Endothelial cell of hepatic sinusoid (primary cell): ENCODE results near the gene GALNT13.

Source experiments
- in situ Hi-C: cut with HindIII; loops from 2 replicates; pipeline ENCODE4 v1.10.0; 2017; ENCODE audit warnings: low sequenced_read_pairs

GALNT13 gene

GRCh38 chr2:154097833-154098398, 226.2 kb downstream of the GALNT13 start:
- in situ Hi-C loops, result no loop called here

- in situ Hi-C loops, result no loop called here
Observed at GRCh38 chr2:154120706-154121105, 249.0 kb downstream of the GALNT13 start.

DNA sequence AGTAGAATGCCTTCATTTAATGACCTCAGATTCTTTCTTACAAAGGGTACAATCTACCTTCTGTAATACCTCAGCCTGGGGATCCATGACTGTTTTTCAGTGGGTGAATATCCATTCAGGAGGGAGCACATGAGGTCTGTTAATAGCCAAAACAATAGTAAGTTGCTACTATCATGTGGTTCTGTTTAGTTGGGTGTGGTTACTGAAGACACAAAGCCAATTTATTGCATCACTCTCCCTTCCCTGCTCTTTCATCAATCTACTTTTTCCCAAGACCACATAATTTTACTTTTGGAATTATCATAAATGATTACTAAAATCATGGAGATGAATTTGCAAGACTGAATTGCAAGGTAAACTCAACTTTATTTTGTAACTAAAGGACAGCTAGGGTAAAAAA, 254.2 kb downstream of the GALNT13 start:
- in situ Hi-C loops, result no loop called here

DNA sequence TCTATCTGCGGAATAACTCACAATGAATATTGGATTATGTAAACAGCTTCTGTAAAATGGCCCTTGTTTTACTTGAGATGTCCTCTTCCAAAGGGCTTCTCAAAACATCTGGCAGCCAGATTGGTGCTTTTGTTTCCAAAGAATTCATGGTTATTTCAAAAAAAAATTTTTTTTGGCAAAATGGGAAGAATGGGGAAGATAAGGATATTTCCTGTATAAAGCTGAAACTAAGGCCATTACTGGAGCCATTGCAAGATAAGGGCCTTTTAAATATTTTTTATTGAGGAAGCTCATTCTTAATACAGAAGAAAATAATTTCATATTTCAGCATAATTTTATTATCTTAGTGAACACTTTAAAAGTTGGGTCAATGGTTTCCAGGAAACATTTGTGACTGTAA, 259.1 kb downstream of the GALNT13 start:
- in situ Hi-C loops, result no loop called here

GRCh38 chr2:154132827-154133226, 261.1 kb downstream of the GALNT13 start:
- in situ Hi-C loops, result no loop called here

GRCh38 chr2:154133823-154134222, 262.1 kb downstream of the GALNT13 start:
- in situ Hi-C loops, result no loop called here

DNA sequence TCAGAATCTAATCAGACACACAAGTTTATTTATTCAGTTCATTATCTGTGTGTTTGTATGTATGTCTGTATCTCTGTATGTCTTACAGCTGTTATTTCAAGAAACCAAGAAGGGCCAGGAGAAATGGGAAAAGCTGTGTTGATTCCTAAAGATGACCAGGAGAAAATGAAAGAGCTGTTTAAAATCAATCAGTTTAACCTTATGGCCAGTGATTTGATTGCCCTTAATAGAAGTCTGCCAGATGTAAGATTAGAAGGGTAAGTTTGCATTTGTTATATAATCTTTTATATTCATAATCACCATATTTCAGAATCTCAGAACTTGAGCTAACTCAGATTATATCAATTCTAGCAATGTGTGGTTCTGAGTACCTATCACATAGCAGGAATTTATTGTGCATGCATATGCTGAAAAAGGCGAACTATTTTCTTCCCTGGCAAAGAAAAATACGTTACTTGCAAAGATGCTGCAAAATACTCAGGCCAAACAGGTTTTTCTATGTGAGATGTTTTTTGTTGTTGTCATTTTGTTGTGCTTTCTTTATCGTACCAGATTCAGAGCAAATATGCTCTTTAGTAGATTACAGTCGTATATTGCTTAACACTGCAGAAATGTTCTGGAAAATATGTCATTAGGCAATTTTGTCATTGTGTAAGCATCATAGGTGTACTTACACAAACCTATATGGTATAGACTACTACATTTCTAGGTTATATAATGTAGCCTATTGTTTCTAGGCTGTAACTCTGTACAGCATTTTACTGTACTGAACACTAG, 268.7 kb downstream of the GALNT13 start:
- in situ Hi-C loops, result no loop called here

- in situ Hi-C loops, result no loop called here
Observed at GRCh38 chr2:154142480-154142879, 270.8 kb downstream of the GALNT13 start.

- in situ Hi-C loops, result no loop called here
Observed at GRCh38 chr2:154143105-154143504, 271.4 kb downstream of the GALNT13 start.

GRCh38 chr2:154158101-154158500, 286.4 kb downstream of the GALNT13 start:
- in situ Hi-C loops, result no loop called here

- in situ Hi-C loops, result no loop called here
Observed at GRCh38 chr2:154161286-154161685, 289.6 kb downstream of the GALNT13 start.

DNA sequence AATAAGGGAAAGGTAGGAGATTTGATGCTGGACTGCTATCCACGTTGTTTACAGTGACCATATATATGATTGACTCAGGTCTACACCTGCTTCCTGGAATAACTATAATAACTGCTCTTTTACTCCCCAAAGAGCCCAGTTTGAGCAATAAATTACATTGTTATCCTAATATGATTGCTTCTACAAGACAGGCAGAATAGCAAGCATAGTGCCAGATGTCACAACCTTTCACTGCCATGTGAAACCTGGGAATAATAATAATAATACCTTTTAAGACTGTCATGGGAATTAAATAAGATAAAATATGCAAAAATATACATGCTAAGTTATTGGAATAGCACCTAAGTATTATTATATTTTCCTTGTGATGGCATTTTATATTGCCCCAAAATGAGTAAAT, 298.7 kb downstream of the GALNT13 start:
- in situ Hi-C loops, result no loop called here

- in situ Hi-C loops, result no loop called here
Observed at GRCh38 chr2:154173164-154173563, 301.4 kb downstream of the GALNT13 start.

GRCh38 chr2:154173919-154174318, 302.2 kb downstream of the GALNT13 start:
- in situ Hi-C loops, result no loop called here

GRCh38 chr2:154182008-154182407, 310.3 kb downstream of the GALNT13 start:
- in situ Hi-C loops, result no loop called here

DNA sequence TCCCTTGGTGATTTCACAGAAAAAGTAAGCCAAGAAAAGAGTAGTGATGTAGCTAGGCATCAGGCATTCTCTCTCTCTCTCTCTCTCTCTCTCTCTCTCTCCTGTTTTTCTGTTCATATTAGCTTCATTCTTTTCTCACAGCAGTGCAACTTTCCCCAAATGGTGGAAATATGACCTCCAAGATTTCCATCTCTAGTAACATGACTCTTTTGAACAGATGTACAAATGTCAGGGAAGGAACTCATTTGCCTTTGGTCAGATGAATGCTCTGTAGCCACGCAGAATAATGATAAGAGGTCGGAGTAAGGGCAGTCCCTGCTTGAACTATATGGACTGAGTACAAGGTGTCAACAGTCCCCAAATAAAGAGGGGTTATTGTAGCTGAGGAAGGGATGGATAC, 316.2 kb downstream of the GALNT13 start:
- in situ Hi-C loops, result no loop called here

- in situ Hi-C loops, result no loop called here
Observed at GRCh38 chr2:154189953-154190352, 318.2 kb downstream of the GALNT13 start.

GRCh38 chr2:154193246-154193645, 321.5 kb downstream of the GALNT13 start:
- in situ Hi-C loops, result no loop called here

GRCh38 chr2:154194909-154195643, 323.4 kb downstream of the GALNT13 start:
- in situ Hi-C loops, result no loop called here

DNA sequence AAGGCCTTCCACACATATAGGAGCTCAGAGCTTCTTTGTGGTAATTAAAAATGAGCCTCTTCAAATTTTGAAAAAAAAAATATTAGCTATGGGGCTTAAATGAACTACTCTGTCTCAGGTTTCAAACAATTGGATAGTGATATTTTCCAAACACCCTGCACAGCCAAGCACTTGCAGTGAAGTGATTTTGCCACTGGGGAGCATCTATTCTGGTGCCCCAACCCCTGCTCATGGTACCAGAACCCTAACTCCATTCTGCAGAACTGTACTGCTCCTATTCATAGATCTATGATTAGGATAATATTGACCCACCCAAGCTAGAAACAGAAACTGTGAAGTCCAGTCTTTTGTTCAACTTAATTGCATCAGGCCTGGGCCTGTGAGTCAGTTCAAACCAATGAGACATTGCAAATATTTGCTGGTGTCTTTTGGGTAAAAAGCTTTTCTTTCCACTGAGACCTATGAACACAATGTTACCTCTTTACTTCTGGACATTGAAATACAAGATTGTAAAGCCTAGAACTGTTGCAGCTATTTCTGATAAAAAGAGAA, 324.0 kb downstream of the GALNT13 start:
- in situ Hi-C loops, result no loop called here

DNA sequence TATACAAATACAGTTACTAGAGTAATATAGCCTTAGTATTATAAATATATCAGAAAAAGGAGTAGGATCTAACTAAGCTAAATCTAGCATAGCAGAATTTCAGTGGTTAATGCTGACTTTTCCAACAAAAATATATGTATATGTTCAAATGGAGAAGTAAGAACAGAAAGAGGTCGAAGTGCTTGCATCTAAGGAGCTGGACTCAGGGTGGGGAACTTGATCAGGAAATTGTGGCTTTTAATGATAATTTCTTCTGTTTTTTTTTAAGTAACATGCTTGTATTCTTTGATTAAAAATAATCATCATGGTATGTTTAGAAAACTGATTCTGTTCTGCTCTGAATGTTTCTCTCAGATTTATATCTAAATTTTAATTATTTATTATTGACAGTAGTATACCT, 327.1 kb downstream of the GALNT13 start:
- in situ Hi-C loops, result no loop called here

DNA sequence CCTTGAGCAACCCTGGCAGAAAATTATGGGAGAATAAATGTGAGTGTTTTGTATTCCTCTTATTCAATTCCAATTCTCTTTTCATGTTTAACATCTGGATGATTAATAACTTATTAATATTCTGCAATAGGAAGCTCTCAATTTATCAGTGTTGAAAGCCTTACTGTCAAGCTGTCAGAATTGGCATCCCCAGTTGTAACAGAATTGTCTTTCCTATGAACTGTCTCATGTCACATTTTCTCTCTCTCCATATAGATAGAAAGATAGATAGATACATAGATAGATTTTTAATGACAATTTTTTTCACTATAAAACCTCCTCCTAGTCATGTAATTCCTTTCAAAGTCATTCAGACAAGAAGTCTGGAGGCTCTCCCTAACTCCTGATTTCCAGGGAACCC, 331.5 kb downstream of the GALNT13 start:
- in situ Hi-C loops, result no loop called here
